Measurements from ENCODE around the gene HYAL3. TPM values are rescaled to one million over a fixed set of nuclear protein-coding genes. Genes with fewer than 3 reads are reported as not detected.

Gene HYAL3
- total and polyA plus RNA-seq, 2 of the 13 experiments (the other 11 are each of a cell fraction or from before 2014, with no cell fraction given): 5.5 to 10.4 TPM

DNA sequence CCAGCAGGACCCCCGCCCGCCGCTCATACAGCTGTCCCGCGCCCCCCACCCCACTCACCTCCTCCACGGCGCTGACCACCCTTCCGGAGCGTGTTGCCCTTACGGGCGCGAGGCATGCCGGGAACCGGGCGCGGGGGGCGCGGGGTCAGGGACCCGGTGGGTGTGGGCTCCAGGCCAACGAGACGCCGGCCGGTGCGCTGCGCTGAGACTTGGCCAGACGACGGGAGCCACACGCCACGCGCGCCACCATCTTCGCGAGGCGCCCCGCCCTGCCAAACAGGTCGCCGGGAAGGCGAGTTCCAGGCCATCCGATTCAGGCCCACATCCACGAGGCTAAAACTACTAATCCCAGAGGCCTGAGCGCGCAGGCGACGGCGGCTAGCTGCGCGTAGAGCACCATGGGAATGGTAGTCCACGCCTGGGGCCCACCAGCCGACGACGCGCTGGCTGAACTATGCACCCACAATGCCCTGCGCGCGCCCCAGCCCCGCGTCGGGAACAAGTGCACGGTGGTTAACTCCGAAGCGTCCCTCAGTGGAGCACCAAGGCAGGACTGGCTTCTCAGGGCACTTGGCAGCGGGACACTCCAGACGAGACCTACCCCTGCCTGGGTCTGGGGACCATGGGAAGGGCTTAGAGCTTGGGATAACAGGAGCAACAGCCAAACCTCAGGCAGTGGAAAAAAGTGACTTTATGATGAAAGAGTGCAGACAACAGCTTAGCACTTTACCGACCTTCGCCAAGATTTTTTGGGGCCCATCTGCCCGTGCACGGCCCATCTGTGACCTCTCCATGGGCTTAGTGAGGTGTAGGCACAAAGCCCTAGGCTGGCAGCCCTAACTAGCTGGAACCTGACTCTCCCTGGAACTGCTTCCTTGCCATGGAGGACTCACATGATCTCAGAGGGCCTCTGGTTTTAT is 6.8 kb downstream of the HYAL3 start, which contains the start of gene IFRD2 (continued):
- no peak for TF ChIP-seq ATAD3A (CRISPR knock-in tag; IDR thresholded peaks at IDR 0.05)
- TF ChIP-seq, protein P1, sequence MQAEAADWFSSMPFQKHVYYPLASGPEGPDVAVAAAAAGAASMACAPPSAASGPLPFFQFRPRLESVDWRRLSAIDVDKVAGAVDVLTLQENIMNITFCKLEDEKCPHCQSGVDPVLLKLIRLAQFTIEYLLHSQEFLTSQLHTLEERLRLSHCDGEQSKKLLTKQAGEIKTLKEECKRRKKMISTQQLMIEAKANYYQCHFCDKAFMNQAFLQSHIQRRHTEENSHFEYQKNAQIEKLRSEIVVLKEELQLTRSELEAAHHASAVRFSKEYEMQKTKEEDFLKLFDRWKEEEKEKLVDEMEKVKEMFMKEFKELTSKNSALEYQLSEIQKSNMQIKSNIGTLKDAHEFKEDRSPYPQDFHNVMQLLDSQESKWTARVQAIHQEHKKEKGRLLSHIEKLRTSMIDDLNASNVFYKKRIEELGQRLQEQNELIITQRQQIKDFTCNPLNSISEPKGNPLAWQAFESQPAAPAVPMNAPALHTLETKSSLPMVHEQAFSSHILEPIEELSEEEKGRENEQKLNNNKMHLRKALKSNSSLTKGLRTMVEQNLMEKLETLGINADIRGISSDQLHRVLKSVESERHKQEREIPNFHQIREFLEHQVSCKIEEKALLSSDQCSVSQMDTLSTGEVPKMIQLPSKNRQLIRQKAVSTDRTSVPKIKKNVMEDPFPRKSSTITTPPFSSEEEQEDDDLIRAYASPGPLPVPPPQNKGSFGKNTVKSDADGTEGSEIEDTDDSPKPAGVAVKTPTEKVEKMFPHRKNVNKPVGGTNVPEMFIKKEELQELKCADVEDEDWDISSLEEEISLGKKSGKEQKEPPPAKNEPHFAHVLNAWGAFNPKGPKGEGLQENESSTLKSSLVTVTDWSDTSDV (CRISPR knock-in tag; IDR thresholded peaks at IDR 0.05): no peak
- TF ChIP-seq, protein P2, sequence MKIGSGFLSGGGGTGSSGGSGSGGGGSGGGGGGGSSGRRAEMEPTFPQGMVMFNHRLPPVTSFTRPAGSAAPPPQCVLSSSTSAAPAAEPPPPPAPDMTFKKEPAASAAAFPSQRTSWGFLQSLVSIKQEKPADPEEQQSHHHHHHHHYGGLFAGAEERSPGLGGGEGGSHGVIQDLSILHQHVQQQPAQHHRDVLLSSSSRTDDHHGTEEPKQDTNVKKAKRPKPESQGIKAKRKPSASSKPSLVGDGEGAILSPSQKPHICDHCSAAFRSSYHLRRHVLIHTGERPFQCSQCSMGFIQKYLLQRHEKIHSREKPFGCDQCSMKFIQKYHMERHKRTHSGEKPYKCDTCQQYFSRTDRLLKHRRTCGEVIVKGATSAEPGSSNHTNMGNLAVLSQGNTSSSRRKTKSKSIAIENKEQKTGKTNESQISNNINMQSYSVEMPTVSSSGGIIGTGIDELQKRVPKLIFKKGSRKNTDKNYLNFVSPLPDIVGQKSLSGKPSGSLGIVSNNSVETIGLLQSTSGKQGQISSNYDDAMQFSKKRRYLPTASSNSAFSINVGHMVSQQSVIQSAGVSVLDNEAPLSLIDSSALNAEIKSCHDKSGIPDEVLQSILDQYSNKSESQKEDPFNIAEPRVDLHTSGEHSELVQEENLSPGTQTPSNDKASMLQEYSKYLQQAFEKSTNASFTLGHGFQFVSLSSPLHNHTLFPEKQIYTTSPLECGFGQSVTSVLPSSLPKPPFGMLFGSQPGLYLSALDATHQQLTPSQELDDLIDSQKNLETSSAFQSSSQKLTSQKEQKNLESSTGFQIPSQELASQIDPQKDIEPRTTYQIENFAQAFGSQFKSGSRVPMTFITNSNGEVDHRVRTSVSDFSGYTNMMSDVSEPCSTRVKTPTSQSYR (CRISPR knock-in tag; IDR thresholded peaks at IDR 0.05; ENCODE audit: borderline replicate concordance): no peak
- TF ChIP-seq, protein P3, sequence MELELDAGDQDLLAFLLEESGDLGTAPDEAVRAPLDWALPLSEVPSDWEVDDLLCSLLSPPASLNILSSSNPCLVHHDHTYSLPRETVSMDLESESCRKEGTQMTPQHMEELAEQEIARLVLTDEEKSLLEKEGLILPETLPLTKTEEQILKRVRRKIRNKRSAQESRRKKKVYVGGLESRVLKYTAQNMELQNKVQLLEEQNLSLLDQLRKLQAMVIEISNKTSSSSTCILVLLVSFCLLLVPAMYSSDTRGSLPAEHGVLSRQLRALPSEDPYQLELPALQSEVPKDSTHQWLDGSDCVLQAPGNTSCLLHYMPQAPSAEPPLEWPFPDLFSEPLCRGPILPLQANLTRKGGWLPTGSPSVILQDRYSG (CRISPR knock-in tag; IDR thresholded peaks at IDR 0.05): no peak
- no peak for TF ChIP-seq SCMH1 (CRISPR knock-in tag; IDR thresholded peaks at IDR 0.05; ENCODE audit: borderline replicate concordance)
- TF ChIP-seq, protein P4, sequence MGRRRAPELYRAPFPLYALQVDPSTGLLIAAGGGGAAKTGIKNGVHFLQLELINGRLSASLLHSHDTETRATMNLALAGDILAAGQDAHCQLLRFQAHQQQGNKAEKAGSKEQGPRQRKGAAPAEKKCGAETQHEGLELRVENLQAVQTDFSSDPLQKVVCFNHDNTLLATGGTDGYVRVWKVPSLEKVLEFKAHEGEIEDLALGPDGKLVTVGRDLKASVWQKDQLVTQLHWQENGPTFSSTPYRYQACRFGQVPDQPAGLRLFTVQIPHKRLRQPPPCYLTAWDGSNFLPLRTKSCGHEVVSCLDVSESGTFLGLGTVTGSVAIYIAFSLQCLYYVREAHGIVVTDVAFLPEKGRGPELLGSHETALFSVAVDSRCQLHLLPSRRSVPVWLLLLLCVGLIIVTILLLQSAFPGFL (CRISPR knock-in tag; IDR thresholded peaks at IDR 0.05): no peak
- TF ChIP-seq, protein P5, sequence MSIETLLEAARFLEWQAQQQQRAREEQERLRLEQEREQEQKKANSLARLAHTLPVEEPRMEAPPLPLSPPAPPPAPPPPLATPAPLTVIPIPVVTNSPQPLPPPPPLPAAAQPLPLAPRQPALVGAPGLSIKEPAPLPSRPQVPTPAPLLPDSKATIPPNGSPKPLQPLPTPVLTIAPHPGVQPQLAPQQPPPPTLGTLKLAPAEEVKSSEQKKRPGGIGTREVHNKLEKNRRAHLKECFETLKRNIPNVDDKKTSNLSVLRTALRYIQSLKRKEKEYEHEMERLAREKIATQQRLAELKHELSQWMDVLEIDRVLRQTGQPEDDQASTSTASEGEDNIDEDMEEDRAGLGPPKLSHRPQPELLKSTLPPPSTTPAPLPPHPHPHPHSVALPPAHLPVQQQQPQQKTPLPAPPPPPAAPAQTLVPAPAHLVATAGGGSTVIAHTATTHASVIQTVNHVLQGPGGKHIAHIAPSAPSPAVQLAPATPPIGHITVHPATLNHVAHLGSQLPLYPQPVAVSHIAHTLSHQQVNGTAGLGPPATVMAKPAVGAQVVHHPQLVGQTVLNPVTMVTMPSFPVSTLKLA (IDR thresholded peaks at IDR 0.05): peak; percentile 74
- TF ChIP-seq NONO (IDR thresholded peaks at IDR 0.05): no peak
- peak; percentile 87 for TF ChIP-seq NONO (CRISPR knock-in tag; conservative IDR thresholded peaks at IDR 0.05)
- TF ChIP-seq, protein P6, sequence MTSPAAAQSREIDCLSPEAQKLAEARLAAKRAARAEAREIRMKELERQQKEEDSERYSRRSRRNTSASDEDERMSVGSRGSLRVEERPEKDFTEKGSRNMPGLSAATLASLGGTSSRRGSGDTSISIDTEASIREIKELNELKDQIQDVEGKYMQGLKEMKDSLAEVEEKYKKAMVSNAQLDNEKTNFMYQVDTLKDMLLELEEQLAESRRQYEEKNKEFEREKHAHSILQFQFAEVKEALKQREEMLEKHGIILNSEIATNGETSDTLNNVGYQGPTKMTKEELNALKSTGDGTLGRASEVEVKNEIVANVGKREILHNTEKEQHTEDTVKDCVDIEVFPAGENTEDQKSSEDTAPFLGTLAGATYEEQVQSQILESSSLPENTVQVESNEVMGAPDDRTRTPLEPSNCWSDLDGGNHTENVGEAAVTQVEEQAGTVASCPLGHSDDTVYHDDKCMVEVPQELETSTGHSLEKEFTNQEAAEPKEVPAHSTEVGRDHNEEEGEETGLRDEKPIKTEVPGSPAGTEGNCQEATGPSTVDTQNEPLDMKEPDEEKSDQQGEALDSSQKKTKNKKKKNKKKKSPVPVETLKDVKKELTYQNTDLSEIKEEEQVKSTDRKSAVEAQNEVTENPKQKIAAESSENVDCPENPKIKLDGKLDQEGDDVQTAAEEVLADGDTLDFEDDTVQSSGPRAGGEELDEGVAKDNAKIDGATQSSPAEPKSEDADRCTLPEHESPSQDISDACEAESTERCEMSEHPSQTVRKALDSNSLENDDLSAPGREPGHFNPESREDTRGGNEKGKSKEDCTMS (CRISPR knock-in tag; conservative IDR thresholded peaks at IDR 0.05): no peak
- TF ChIP-seq ZNF678 (CRISPR knock-in tag; IDR thresholded peaks at IDR 0.05): 0 out of 2 replicates have a peak, but pooled peaks have one; percentile 38
- TF ChIP-seq ZFP62 (CRISPR knock-in tag; IDR thresholded peaks at IDR 0.05): peak; percentile 99
